ENCODE measurements around the gene CNTNAP2. TPM values are rescaled to one million over a fixed set of nuclear protein-coding genes. Genes with fewer than 3 reads are reported as not detected.

Gene CNTNAP2
- total and polyA plus RNA-seq, 2 of the 8 experiments (the other 6 are each of a cell fraction or from before 2014, with no cell fraction given): 27.9 to 71.0 TPM

DNA sequence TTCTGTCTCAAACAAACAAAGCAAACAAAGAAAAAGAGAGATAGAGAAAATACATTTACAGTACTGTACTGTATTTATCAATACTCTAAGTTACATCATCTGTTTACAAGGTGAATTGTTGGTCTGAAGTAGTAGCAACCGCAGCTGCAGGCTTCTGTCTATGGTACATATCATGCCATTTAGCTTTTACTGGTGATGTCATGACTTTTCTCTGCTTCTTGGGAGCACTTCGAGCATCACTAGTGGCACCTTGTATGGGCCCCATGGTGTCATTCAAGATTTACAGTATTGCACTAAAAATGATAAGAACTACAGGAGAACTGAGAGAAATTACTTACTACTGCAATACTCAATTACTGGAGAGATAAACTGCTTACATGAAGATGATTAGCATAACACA is 826.9 kb downstream of the CNTNAP2 start:
- FAIRE-seq (no peak), DNase-seq (ENCODE audit: low read depth in 1 of 2, low spot score in 2 of 2) (no peak)
- H3K36me3 ChIP-seq (ENCODE audit: control insufficient read depth in 2 of 4, insufficient read depth in 4 of 4, low read length in 3 of 4): no peaks in the 10 kb centered on the region
- H2BK15ac ChIP-seq (ENCODE audit: low read length): no peak overlapping the region
- no peak overlapping the region for H4K8ac ChIP-seq (ENCODE audit: extremely low read depth, insufficient read depth, low read length)
- no peaks in the 10 kb centered on the region for H3K4me1 ChIP-seq (replicated peaks in 1 of 4; ENCODE audit: control insufficient read depth in 3 of 4, insufficient read depth in 4 of 4, low read length in 3 of 4)
- no peak overlapping the region for H4K5ac ChIP-seq (ENCODE audit: insufficient read length, low read depth, low read length)
- H3K23me2 ChIP-seq (ENCODE audit: low read depth, low read length): no peaks in the 10 kb centered on the region
- H2BK5ac ChIP-seq (ENCODE audit: low read depth, low read length): no peak overlapping the region
- no peak overlapping the region for H3K9ac ChIP-seq (replicated peaks in 1 of 4; ENCODE audit: extremely low read depth in 1 of 4, low read depth in 3 of 4, low read length in 3 of 4)
- no peaks in the 10 kb centered on the region for H3K27me3 ChIP-seq (replicated peaks in 1 of 4; ENCODE audit: control insufficient read depth in 3 of 4, extremely low read depth in 1 of 4, insufficient read depth in 3 of 4, low read length in 3 of 4)
- no peak overlapping the region for H2BK20ac ChIP-seq (ENCODE audit: low read length)
- H3K79me2 ChIP-seq (ENCODE audit: control insufficient read depth in 1 of 2, insufficient read depth in 2 of 2, low read length in 2 of 2): no peaks in the 10 kb centered on the region
- no peaks in the 10 kb centered on the region for H3K9me3 ChIP-seq (ENCODE audit: insufficient read depth in 2 of 2, low read depth in 1 of 2, low read length in 1 of 2)
- no peak overlapping the region for H3K27ac ChIP-seq (ENCODE audit: low read depth, low read length)
- H2BK12ac ChIP-seq (ENCODE audit: low read depth, low read length): no peak overlapping the region
- H3K14ac ChIP-seq (ENCODE audit: insufficient read length): no peak overlapping the region
- POLR2A ChIA-PET (ENCODE audit: partially characterized antibody): no interaction called here
- no peak overlapping the region for H3K18ac ChIP-seq (ENCODE audit: extremely low read depth, low read length)
- H2AK5ac ChIP-seq (ENCODE audit: low read depth, low read length): no peak overlapping the region
- no peaks in the 10 kb centered on the region for H3K79me1 ChIP-seq (ENCODE audit: low read depth, low read length)
- H3K23ac ChIP-seq (ENCODE audit: insufficient read length): no peak overlapping the region
- no peak overlapping the region for H4K91ac ChIP-seq (replicated peaks; ENCODE audit: insufficient read length, low read length)
- no peak overlapping the region for H3K4ac ChIP-seq (replicated peaks; ENCODE audit: insufficient read length, low read depth, low read length)
- no peaks in the 10 kb centered on the region for H4K20me1 ChIP-seq (replicated peaks in 1 of 2; ENCODE audit: control insufficient read depth in 1 of 2, insufficient read depth in 2 of 2, low read length in 2 of 2)
- CTCF ChIA-PET (ENCODE audit: partially characterized antibody): interaction anchor here (1.5 kb wide), 1 partner anchor 171 kb away, joined by 3 read pairs; no protein-coding TSS in a partner anchor
- H2AFZ ChIP-seq (ENCODE audit: low read length): 0 out of 2 replicates have a peak overlapping the region, but pooled peaks have one; percentile 76
- no peak overlapping the region for H2BK120ac ChIP-seq (replicated peaks; ENCODE audit: low read depth, low read length)
- WGBS, 2 experiments (ENCODE audit: extremely low coverage in 1 of 2, insufficient coverage in 1 of 2, insufficient read length in 1 of 2, insufficient replicate concordance in 2 of 2, low coverage in 1 of 2, low lambda C conversion rate in 2 of 2, missing lambda C conversion rate in 1 of 2): 82% methylated on average over 2 of the region's 2 CpGs; no CpG with 5 or more reads in 1 of the 2 experiments
- no peak overlapping the region for H3K4me3 ChIP-seq (ENCODE audit: extremely low read depth in 1 of 4, insufficient read depth in 2 of 4, low read depth in 3 of 4, low read length in 4 of 4)
- H3K56ac ChIP-seq (replicated peaks; ENCODE audit: insufficient read length, low read depth, low read length): no peak overlapping the region
- H3K4me2 ChIP-seq (ENCODE audit: insufficient read depth in 1 of 2, low read depth in 2 of 2, low read length in 2 of 2): no peak overlapping the region
- TF ChIP-seq, protein P1, sequence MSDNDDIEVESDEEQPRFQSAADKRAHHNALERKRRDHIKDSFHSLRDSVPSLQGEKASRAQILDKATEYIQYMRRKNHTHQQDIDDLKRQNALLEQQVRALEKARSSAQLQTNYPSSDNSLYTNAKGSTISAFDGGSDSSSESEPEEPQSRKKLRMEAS (IDR thresholded peaks at IDR 0.05): no peak
- TF ChIP-seq HDAC2 (IDR thresholded peaks at IDR 0.05; ENCODE audit: borderline replicate concordance in 1 of 2, low read depth in 2 of 2, low read length in 2 of 2) (no peak), TCF12 (IDR thresholded peaks at IDR 0.05; ENCODE audit: low read depth, low read length) (no peak), POLR2AphosphoS5 (IDR thresholded peaks at IDR 0.05; ENCODE audit: low read depth, low read length) (no peak), RAD21 (IDR thresholded peaks at IDR 0.05 in 1 of 2, conservative IDR thresholded peaks at IDR 0.05 in 1 of 2; ENCODE audit: low read depth in 2 of 2, low read length in 2 of 2) (no peak), RNF2 (IDR thresholded peaks at IDR 0.05; ENCODE audit: borderline replicate concordance, low read depth, low read length, missing control alignments, poor library complexity, severe bottlenecking) (no peak), CHD2 (IDR thresholded peaks at IDR 0.05; ENCODE audit: low read length) (no peak), RXRA (IDR thresholded peaks at IDR 0.05; ENCODE audit: insufficient read depth, low read depth, low read length) (no peak), SIN3A (conservative IDR thresholded peaks at IDR 0.05 in 1 of 2, IDR thresholded peaks at IDR 0.05 in 1 of 2; ENCODE audit: low read depth in 1 of 2, low read length in 2 of 2) (no peak), BACH1 (IDR thresholded peaks at IDR 0.05; ENCODE audit: low read length) (no peak)
- TF ChIP-seq, protein P2, sequence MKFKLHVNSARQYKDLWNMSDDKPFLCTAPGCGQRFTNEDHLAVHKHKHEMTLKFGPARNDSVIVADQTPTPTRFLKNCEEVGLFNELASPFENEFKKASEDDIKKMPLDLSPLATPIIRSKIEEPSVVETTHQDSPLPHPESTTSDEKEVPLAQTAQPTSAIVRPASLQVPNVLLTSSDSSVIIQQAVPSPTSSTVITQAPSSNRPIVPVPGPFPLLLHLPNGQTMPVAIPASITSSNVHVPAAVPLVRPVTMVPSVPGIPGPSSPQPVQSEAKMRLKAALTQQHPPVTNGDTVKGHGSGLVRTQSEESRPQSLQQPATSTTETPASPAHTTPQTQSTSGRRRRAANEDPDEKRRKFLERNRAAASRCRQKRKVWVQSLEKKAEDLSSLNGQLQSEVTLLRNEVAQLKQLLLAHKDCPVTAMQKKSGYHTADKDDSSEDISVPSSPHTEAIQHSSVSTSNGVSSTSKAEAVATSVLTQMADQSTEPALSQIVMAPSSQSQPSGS (IDR thresholded peaks at IDR 0.05; ENCODE audit: low read length): no peak
